ENCODE measurements around the gene ABCA1.

- TF ChIP-seq CTCF (conservative IDR thresholded peaks at IDR 0.05) (no peak), ZFX (IDR thresholded peaks at IDR 0.05) (no peak)
Measured at GRCh38 chr9:104864675-104865104, 63.3 kb downstream of the ABCA1 start.

Data from C4-2B (cell line).